H9 (cell line): ENCODE measurements around the gene NADK. TPM values are rescaled to one million over a fixed set of nuclear protein-coding genes. Genes with fewer than 3 reads are reported as not detected.
"Not testable (repeated sequence)": the region's sequence is repeated elsewhere in the genome, so short reads cannot be mapped to it uniquely, and the experiment has no call there.

ENCODE experiments used
- DNase-seq: peaks from one replicate; pipeline ENCODE4 v3.0.0-alpha.2; 2017
- H2AFZ ChIP-seq: one replicate; pipeline ENCODE4 v1.6.1; 2013; ENCODE audit warnings: mild to moderate bottlenecking, low read length, control low read depth, moderate library complexity
- H2AK5ac ChIP-seq: 2 replicates; pipeline ENCODE4 v1.6.1; 2013; ENCODE audit warnings: low read length, control low read depth, mixed read lengths; ENCODE audit not compliant: insufficient read length
- H2BK120ac ChIP-seq: one replicate; pipeline ENCODE4 v1.6.1; 2013; ENCODE audit warnings: low read depth, mild to moderate bottlenecking, low read length, control low read depth, inconsistent platforms; ENCODE audit not compliant: poor library complexity, severe bottlenecking
- H2BK12ac ChIP-seq: 2 replicates; pipeline ENCODE4 v1.6.1; 2013; ENCODE audit warnings: low read length, control low read depth, mixed read lengths, low read depth; ENCODE audit not compliant: insufficient read length
- H2BK15ac ChIP-seq: 2 replicates; pipeline ENCODE4 v1.6.1; 2013; ENCODE audit warnings: low read depth, low read length, control low read depth
- H2BK20ac ChIP-seq: one replicate; pipeline ENCODE4 v1.6.1; 2013; ENCODE audit warnings: low read depth, mild to moderate bottlenecking, low read length, control low read depth, inconsistent platforms; ENCODE audit not compliant: poor library complexity, severe bottlenecking
- H2BK5ac ChIP-seq: 2 replicates; pipeline ENCODE4 v1.6.1; 2013; ENCODE audit warnings: low read length, control low read depth, mixed read lengths; ENCODE audit not compliant: insufficient read length
- H3K14ac ChIP-seq: 2 replicates; pipeline ENCODE4 v1.6.1; 2013; ENCODE audit warnings: low read length, control low read depth; ENCODE audit not compliant: insufficient read depth
- H3K18ac ChIP-seq: 2 replicates; pipeline ENCODE4 v1.6.1; 2013; ENCODE audit warnings: low read depth, mild to moderate bottlenecking, mixed read lengths, low read length, control low read depth; ENCODE audit not compliant: insufficient read length
- H3K23ac ChIP-seq: 2 replicates; pipeline ENCODE4 v1.6.1; 2013; ENCODE audit warnings: low read length, control low read depth, mixed read lengths, low read depth; ENCODE audit not compliant: insufficient read length
- H3K23me2 ChIP-seq: 2 replicates; pipeline ENCODE4 v1.6.1; 2013; ENCODE audit warnings: low read depth, mild to moderate bottlenecking, mixed read lengths, low read length, control low read depth; ENCODE audit not compliant: insufficient read length, poor library complexity, severe bottlenecking
- H3K27ac ChIP-seq: 2 replicates; pipeline ENCODE4 v1.5.1; 2013; ENCODE audit warnings: low read length, control low read depth, mixed read lengths, low read depth; ENCODE audit not compliant: insufficient read length
- H3K27me3 ChIP-seq: 2 replicates; pipeline ENCODE4 v1.6.1; 2013; ENCODE audit warnings: low read length, control low read depth, inconsistent platforms; ENCODE audit not compliant: insufficient read depth
- H3K4ac ChIP-seq: 2 replicates; pipeline ENCODE4 v1.6.1; 2013; ENCODE audit warnings: low read depth, mild to moderate bottlenecking, control low read depth, inconsistent platforms, low read length, moderate library complexity
- H3K4me1 ChIP-seq: 2 replicates; pipeline ENCODE4 v1.6.1; 2013; ENCODE audit warnings: low read length, control low read depth, inconsistent platforms; ENCODE audit not compliant: insufficient read depth
- H3K4me2 ChIP-seq: 2 replicates; pipeline ENCODE4 v1.6.1; 2013; ENCODE audit warnings: low read length, control low read depth, mixed read lengths; ENCODE audit not compliant: insufficient read length, insufficient read depth
- H3K56ac ChIP-seq: 2 replicates; pipeline ENCODE4 v1.6.1; 2013; ENCODE audit warnings: low read depth, mild to moderate bottlenecking, mixed read lengths, low read length, control low read depth; ENCODE audit not compliant: insufficient read length
- H3K79me1 ChIP-seq: 2 replicates; pipeline ENCODE4 v1.6.1; 2013; ENCODE audit warnings: low read depth, mild to moderate bottlenecking, moderate library complexity, low read length, control low read depth, inconsistent platforms; ENCODE audit not compliant: insufficient read depth, poor library complexity, severe bottlenecking
- H3K79me2 ChIP-seq: 2 replicates; pipeline ENCODE4 v1.6.1; 2013; ENCODE audit warnings: low read length, control low read depth, inconsistent platforms; ENCODE audit not compliant: insufficient read depth
- H3K9ac ChIP-seq: 2 replicates; pipeline ENCODE4 v1.6.1; 2013; ENCODE audit warnings: low read length, control low read depth, mixed read lengths; ENCODE audit not compliant: insufficient read length; ENCODE audit errors: extremely low read depth
- H3K9me3 ChIP-seq: one replicate; pipeline ENCODE4 v1.6.1; 2013; ENCODE audit warnings: low read depth, low read length, inconsistent platforms; ENCODE audit not compliant: control insufficient read depth
- H3T11ph ChIP-seq: one replicate; pipeline ENCODE4 v1.6.1; 2013; ENCODE audit warnings: mild to moderate bottlenecking, low read length, control low read depth, inconsistent platforms
- H4K20me1 ChIP-seq: one replicate; pipeline ENCODE4 v1.6.1; 2013; ENCODE audit not compliant: control insufficient read depth, insufficient read length, insufficient read depth
- H4K5ac ChIP-seq: 2 replicates; pipeline ENCODE4 v1.6.1; 2013; ENCODE audit warnings: low read depth, mild to moderate bottlenecking, mixed read lengths, low read length, control low read depth; ENCODE audit not compliant: insufficient read length
- H4K8ac ChIP-seq: replicated peaks from 2 replicates; pipeline ENCODE4 v1.6.1; 2013; ENCODE audit warnings: low read length, control low read depth, mixed read lengths, low read depth; ENCODE audit not compliant: insufficient read length
- H4K91ac ChIP-seq: 2 replicates; pipeline ENCODE4 v1.6.1; 2013; ENCODE audit warnings: low read depth, mild to moderate bottlenecking, moderate library complexity, mixed read lengths, low read length, control low read depth; ENCODE audit not compliant: insufficient read length
- H3K27ac Mint-ChIP-seq, 3 experiments: 2 replicates in 2 of 3; 3 replicates in 1 of 3; pipeline ENCODE4 v1.8.0; 2020 to 2021; ENCODE audit warnings: mixed read lengths in 3 of 3, mild to moderate bottlenecking in 1 of 3, moderate library complexity in 1 of 3
- H3K27me3 Mint-ChIP-seq: 2 replicates; pipeline ENCODE4 v1.8.0; 2021; ENCODE audit warnings: low read depth, mild to moderate bottlenecking, moderate library complexity, mixed read lengths
- H3K36me3 Mint-ChIP-seq, 3 experiments: 2 replicates in 2 of 3; 3 replicates in 1 of 3; pipeline ENCODE4 v1.8.0; 2020 to 2021; ENCODE audit warnings: low read depth in 3 of 3, mixed read lengths in 3 of 3; ENCODE audit not compliant: insufficient read depth in 1 of 3
- H3K4me1 Mint-ChIP-seq, 2 experiments: 2 replicates each; pipeline ENCODE4 v1.8.0; 2020; ENCODE audit warnings: mixed read lengths in 2 of 2
- H3K4me3 Mint-ChIP-seq, 2 experiments: 2 replicates in 1 of 2; 3 replicates in 1 of 2; pipeline ENCODE4 v1.8.0; 2020 to 2021; ENCODE audit warnings: mild to moderate bottlenecking in 2 of 2, mixed read lengths in 2 of 2, moderate library complexity in 1 of 2
- H3K9me3 Mint-ChIP-seq, 2 experiments: 2 replicates in 1 of 2; 3 replicates in 1 of 2; pipeline ENCODE4 v1.8.0; 2020; ENCODE audit warnings: mild to moderate bottlenecking in 2 of 2, mixed read lengths in 2 of 2, moderate library complexity in 1 of 2
- WGBS: extraction: QIAGEN DNeasy Blood & Tissue Kit; methylation state at CpG from one replicate; pipeline ENCODE4 v1.1.7; 2013; ENCODE audit warnings: missing lambda C conversion rate, low lambda C conversion rate, mixed read lengths; ENCODE audit not compliant: insufficient read length; ENCODE audit errors: extremely low coverage; 5-methylcytosine and 5-hydroxymethylcytosine counted together
- total RNA-seq: library from RNA; stranded (reverse); gene quantifications from 2 replicates; pipeline ENCODE4 v1.2.1, GENCODE V29; 2021

Gene NADK
- total RNA-seq, 1 experiment from 2014 or later: 105 TPM

DNA sequence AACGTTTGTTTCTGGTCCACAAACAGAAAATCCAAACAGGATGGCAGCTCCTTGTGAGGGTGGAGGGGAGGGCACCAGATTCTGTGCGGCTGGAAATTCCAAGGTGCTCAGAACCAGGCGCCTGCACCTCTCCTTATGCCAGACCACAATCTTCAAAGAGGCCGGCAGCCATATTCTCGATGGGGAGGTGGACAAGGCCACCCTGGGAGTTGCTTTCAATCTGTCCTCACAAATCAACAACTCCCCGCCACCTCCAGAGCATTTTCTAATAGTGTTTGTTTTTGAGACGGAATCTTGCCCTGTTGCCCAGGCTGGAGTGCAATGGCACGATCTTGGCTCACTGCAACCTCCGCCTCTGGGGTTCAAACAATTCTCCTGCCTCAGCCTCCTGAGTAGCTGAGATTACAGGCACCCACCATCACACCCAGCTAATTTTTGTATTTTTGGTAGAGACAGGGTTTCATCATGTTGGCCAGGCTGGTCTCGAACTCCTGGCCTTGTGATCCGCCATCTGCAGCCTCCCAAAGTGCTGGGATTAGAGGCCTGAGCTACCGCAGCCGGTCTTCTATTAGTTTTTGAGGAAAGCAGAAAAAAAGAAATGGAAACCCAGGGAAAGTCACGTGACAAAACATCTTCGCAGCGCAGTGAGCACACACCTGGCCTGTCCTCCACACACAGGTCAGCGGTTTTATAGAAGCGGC lies 49.0 kb downstream of the NADK start:
- DNase-seq, H3K9me3 Mint-ChIP-seq, H3T11ph ChIP-seq: not testable (repeated sequence)

DNA sequence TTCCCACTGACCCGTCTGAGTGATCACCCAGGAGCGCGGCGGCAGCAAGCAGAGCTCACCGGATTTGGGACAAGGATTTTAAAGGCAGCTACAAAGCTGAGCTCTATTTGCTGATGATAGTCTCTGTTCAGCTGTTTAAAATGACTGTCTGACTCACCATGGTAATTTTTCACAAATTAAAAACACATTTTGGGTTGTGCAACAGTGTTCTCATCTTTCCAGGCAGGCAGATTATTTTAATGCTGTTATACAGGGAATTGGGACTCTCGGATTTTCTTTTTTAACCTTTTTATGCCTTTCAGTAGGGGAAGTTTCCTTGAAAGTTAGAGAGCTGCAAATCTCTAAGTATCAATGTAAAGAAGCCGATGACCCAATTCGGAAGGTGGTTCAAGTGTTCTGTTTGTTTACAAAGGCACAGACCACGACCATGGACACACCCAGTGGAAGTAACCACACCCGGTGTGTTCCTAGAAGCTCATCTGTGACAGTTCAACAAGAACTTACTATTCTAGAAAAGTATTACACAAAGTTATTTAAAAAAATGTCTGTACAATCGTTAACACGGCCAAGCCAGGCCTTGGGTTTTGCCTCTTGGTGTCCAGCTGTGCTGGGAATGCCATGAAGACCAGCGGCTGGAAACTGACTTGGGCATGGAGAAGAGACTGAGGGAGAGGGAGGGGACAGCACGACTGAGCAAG lies 49.8 kb downstream of the NADK start:
- H3K9me3 ChIP-seq, H2BK20ac ChIP-seq, H2BK120ac ChIP-seq, H3K9me3 Mint-ChIP-seq, H2BK12ac ChIP-seq, H2AK5ac ChIP-seq, H3K23me2 ChIP-seq, H2BK15ac ChIP-seq, H2BK5ac ChIP-seq, H3K4me1 ChIP-seq, DNase-seq, H4K5ac ChIP-seq, H3T11ph ChIP-seq, H4K91ac ChIP-seq, H3K4me1 Mint-ChIP-seq, H3K9ac ChIP-seq, H4K8ac ChIP-seq, H4K20me1 ChIP-seq, H3K4me2 ChIP-seq, H3K4me3 Mint-ChIP-seq, H3K79me2 ChIP-seq, H3K4ac ChIP-seq, H3K27me3 Mint-ChIP-seq, H3K14ac ChIP-seq, H3K18ac ChIP-seq, H3K27ac ChIP-seq, H3K79me1 ChIP-seq, H3K27me3 ChIP-seq, H3K23ac ChIP-seq, H3K56ac ChIP-seq, H3K27ac Mint-ChIP-seq, H2AFZ ChIP-seq: not testable (repeated sequence)
- peaks cover 4 to 18% (median 9%) of the 10 kb centered on the region in 3 experiments; a peak in 6 of 7 replicates for H3K36me3 Mint-ChIP-seq
- WGBS: no CpG with 5 or more reads among the region's 14 CpGs

More for the DNA sequence above, 49.0 kb downstream of the NADK start:
- H3K4me1 Mint-ChIP-seq, H3K27me3 Mint-ChIP-seq, H3K4me2 ChIP-seq, H4K20me1 ChIP-seq, H2BK5ac ChIP-seq, H3K23ac ChIP-seq, H2BK15ac ChIP-seq, H2BK20ac ChIP-seq, H4K5ac ChIP-seq, H3K4me3 Mint-ChIP-seq, H3K4ac ChIP-seq, H3K27ac Mint-ChIP-seq, H3K18ac ChIP-seq, H3K4me1 ChIP-seq, H3K56ac ChIP-seq, H2AK5ac ChIP-seq, H3K27ac ChIP-seq, H3K14ac ChIP-seq, H3K23me2 ChIP-seq, H2AFZ ChIP-seq, H3K9me3 ChIP-seq, H4K91ac ChIP-seq, H2BK12ac ChIP-seq, H3K79me1 ChIP-seq, H2BK120ac ChIP-seq, H3K27me3 ChIP-seq, H3K9ac ChIP-seq, H4K8ac ChIP-seq, H3K79me2 ChIP-seq: not testable (repeated sequence)
- peaks cover 7 to 23% (median 16%) of the 10 kb centered on the region in 3 experiments; a peak in 6 of 7 replicates for H3K36me3 Mint-ChIP-seq
- no CpG with 5 or more reads among the region's 18 CpGs for WGBS
